GM19438 (cell line): ENCODE data around the gene DNAH11.
"Not testable (repeated sequence)": the region's sequence is repeated elsewhere in the genome, so short reads cannot be mapped to it uniquely, and the experiment has no call there.

Source experiments
- ATAC-seq: cut with Tn5 transposase; IDR thresholded peaks from one replicate; pipeline ENCODE4 v1.9.1; 2021; ENCODE audit warnings: low read depth; ENCODE audit not compliant: unreplicated experiment

DNAH11 gene

DNA sequence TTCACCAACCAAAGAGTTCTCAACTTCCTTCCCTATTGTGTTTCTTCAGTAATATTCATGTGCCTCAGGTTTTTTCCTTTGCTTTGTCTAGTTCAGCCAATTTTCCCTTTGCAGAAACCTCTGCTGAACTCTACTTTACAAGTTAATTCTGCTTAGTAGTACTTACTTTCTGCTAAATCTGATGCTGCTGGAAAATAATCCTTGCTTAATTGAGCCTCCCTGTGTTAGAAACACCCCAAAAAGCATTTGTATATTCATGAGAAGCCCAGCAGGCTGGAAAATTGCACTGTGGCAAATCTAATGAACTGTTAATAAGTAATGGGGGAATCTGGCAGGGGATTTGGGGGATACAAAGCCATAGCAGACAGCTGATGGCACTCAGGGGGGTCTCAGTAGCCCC is 324.4 kb downstream of the DNAH11 start:
- ATAC-seq = no peak

DNA sequence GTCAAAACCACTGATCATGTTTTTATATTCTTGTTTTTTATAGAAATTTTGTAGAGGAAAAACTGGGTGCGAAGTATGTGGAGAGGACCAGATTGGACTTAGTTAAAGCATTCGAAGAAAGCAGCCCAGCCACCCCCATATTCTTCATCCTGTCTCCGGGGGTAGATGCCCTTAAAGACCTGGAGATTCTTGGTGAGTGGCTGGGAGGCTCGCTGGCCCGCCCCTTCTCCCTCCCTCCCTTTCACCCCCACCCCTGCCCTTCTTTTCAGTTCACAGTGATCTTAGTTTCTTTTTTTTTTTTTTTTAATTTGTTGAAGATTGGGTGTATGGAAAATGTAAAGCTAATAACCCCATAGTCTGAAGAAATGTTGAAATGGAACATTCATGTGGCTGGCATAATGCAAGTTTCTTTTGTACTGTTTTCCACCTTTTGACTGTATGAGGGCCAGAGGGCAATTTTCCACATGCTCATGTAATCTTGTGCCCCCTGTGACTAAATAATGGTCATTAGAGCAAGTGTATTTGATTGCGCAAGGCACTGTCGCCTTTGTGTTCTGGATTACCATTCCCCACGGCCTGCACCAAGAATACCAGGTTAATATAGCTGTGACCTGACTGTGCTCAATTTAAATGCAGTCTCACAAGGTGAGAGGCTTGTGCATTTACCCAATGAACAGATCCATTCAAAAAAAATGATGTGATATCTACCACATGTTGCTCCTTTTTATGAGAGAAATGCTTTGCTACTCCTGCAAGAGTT is 325.2 kb downstream of the DNAH11 start:
- ATAC-seq = no peak

- no peak for ATAC-seq
Measured at GRCh38 chr7:21868576-21868850, 325.7 kb downstream of the DNAH11 start.

DNA sequence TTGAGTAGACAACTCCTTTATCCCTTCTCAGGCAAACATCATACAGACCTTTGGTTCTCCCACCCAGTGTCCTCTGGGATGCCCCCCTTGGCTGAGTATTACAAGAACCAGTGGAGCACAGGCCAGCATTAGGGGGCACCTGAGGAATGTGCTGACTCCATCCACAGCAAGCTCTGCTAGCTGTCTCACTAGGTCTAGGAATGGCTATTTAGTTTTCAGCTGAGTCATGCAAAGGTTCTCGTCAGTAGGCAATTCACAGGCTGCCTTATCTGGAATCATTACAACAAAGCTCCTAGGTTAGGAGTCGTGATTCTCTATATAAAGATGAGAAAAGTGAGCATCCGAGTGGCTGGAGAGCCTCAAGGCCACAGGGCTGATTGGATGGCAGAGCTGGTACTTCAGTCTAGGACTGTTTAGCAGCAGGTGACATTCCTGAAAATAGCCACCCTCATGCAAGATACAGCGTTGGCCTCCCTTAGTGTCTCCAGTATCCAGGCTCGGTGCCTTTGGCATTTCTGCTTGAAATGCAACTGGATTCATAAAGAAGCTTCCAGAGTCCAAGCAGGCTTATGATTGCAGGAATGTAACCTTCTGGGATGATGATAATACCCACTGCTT is 327.1 kb downstream of the DNAH11 start:
- ATAC-seq = no peak

- no peak for ATAC-seq
Measured at GRCh38 chr7:21883069-21883468, 340.2 kb downstream of the DNAH11 start.

GRCh38 chr7:21883501-21883900 is 340.7 kb downstream of the DNAH11 start:
- not testable (repeated sequence) for ATAC-seq

GRCh38 chr7:21884496-21884895 is 341.7 kb downstream of the DNAH11 start:
- ATAC-seq = no peak

DNA sequence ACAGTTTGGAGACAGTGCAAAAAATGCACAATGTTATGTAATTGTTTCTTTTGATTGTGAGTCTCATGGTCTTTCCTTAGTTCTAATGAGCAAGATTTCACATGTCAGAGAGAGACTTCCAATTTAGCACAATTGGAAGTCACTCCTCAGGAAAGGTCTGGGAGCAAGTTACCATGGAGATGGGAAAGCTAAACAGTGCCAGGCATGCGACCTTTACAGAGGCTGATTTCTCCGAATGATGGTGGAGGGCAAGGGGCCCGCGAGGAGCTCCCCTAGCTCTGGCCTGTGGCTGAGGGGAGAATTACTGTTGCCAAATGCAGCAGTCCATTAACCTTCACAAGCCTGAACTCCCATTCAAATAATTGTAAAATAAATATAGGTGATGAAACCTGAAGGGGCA is 343.6 kb downstream of the DNAH11 start:
- ATAC-seq = no peak

- ATAC-seq = no peak
Measured at GRCh38 chr7:21887353-21887752, 344.5 kb downstream of the DNAH11 start.

GRCh38 chr7:21887779-21888178 is 344.9 kb downstream of the DNAH11 start:
- no peak for ATAC-seq

DNA sequence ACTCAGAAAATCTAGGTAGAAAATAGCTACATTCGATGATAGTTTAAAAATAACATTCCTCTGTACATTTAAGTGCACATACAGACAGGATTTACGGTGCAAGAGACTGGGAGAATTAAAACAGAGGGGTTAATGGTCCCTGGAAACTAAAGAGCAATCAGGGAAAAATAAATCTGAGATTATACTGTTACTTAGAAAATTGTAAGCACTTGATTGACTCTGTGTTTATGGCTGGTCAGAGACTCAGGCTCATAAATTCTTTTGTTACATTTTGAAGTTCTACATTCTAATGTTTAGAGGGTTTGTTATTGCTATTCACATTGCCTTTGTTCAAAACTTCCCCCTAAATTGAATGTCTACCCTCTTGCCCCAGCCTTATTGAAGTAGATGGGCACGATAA is 348.5 kb downstream of the DNAH11 start:
- ATAC-seq = no peak

- no peak for ATAC-seq
Measured at GRCh38 chr7:21893401-21893800, 350.6 kb downstream of the DNAH11 start.

- no peak for ATAC-seq
Measured at GRCh38 chr7:21898265-21898930, 355.6 kb downstream of the DNAH11 start.

GRCh38 chr7:21902240-21902639 is 359.4 kb downstream of the DNAH11 start:
- ATAC-seq = no peak

DNA sequence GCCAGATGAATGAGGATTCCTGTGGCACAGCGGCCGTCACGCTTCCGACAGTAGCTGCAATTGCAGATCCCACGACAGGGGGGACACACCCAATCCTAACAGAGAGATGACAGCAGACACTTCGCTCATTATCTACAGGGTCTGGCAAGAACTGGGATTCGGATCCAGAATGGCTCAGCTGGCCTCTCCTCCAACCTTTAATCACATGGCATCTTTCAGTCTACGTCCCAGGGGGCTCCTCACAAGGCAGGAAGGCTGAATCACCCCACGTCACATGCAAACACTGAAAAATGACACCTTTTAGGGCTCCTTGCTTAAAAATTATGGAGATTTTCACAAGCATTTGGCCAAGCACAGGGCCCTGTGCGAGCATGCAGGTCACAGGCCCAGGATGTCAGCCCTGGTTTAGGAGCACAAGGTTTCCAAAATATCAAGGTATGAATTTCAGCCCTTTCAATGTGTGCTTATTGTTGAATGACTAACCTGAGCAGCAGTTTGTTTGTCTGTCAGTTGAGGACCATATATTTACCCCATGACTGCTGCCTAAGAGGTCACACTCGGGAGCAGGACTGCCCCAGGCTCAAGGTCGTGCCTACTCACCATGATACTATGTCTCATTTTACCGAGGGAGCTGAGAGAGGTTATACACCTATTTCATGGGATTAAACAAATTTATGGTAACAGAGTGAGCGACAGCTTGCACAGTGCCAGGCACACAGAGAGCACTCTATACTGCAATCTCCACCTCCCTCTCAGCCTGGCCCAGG is 360.4 kb downstream of the DNAH11 start:
- ATAC-seq = no peak

GRCh38 chr7:21908746-21909145 is 365.9 kb downstream of the DNAH11 start:
- no peak for ATAC-seq

DNA sequence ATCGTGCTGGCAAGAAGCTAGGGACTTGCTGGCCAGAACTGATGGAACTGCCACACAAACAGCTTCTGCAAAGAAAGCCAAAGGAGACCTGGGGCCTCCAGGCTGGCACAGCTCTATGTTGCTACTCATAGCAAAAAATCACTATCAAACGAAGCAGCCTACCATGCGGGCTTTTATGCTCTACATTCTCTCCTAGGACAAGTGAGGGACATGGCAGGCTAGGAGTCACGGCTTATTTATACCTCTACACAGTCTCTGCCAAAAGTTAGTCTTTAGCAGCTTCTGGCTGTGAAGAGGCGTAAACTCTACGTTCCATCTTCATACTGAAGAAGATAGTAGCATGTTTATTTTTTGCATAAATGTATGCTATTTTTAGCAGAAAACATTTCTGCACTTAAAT is 367.4 kb downstream of the DNAH11 start:
- ATAC-seq = no peak

DNA sequence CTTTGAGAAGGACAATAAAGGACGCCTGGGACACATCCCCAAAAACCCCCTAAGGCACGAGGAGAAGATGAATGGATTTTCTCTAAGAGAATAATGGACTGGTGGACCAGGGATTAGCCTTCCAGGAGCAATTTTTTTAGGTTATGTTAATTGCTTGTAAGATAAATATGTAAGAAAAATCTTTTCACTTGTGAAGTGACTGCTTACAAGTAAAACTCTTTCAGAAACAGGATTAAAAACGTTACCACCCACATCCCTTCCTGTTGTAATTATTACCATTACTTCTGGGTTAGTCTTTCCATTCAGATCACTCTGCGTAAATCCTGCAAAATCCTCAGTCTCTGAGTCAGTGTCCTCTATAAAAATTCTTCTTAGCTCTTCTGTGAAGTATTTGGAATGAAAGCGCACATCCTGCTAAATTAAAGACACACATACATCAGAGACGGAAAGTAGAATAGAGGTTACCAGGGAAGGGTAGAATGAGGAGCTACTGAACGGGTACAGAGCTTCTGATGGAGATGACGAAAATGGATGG is 368.6 kb downstream of the DNAH11 start:
- ATAC-seq = no peak

GRCh38 chr7:21912305-21912704 is 369.5 kb downstream of the DNAH11 start:
- ATAC-seq = no peak

GRCh38 chr7:21912931-21913780 is 370.3 kb downstream of the DNAH11 start:
- no peak for ATAC-seq
